Measurements from ENCODE around the gene TCP11.
A peak's percentile ranks its signal among the peaks of the same experiment; 100 is the strongest.

TCP11 gene

DNA sequence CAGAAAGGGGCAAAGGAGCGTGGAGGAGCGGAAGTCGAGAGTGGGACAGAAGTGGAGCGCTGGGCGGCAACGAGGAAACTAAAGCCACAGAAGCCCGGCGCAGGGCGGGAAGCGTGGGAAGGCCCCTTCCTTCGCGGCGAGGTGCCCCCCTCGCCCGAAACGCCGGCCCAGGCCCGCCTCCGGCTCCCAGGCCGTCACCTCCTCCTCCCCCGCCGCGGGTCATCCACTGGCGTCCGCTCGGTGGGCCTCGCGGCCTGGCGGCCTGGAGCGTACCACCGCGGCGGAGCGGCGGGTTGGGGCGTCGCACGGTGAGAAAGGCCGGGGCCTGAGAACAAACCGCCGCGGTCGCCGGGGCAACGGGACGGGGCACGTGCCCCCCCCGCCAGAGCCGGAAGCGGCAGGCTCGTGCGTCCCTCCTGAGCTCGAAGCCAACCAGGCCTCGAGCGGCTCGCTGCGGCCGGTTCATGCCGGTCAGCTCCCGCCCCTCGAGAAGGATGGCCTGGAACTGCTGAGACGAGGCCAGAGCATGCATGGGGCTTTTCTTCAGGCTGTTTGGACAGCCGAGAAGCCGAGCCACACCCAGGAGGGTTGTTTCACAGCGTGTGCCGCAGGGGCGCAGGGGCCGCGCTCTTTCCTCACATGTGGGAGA lies at the start of gene TCP11:
TCP11 (minus strand) TSS at position 333 of the 649 bp plus-strand sequence. CDS start 469 bp downstream, outside the sequence.
- H3K27ac Mint-ChIP-seq: no peak within 1 kb of the TSS
- H3K36me3 Mint-ChIP-seq (ENCODE audit: low read depth): no peaks in the 10 kb centered on the region
- peak; percentile 13 for DNase-seq (ENCODE audit: low spot score)
- H3K27me3 Mint-ChIP-seq (ENCODE audit: low read depth): peaks cover 33% of the 10 kb centered on the region
- no peaks in the 10 kb centered on the region for H3K9me3 Mint-ChIP-seq
- H3K4me3 Mint-ChIP-seq: peak within 1 kb of the TSS; percentile 32
- H3K4me1 Mint-ChIP-seq (ENCODE audit: low read depth): peaks cover 8% of the 10 kb centered on the region

DNA sequence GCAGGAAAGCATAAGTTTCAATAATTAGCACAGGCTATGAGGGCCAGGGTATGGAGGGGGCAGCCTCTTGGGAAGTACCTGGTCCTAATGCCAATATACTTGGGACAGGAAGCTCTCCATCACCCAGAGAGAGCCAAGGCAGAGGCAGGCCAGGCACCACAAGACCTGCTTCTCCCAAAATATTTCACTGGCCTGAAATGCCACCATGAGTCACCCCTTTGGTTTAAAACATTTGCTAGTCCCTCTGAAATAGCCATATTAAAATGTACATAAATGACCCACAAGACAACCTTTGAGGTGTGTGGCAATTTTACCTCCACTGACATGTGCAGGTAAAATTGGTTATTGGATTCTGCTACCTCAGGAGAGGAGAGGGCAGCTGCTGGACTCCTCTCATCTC lies 49.2 kb upstream of the TCP11 start:
- no peak overlapping the region for H3K4me3 Mint-ChIP-seq
- no peaks in the 10 kb centered on the region for H3K9me3 Mint-ChIP-seq
- H3K27me3 Mint-ChIP-seq (ENCODE audit: low read depth): peaks cover 23% of the 10 kb centered on the region
- no peak for DNase-seq (ENCODE audit: low spot score)
- no peaks in the 10 kb centered on the region for H3K4me1 Mint-ChIP-seq (ENCODE audit: low read depth)
- no peaks in the 10 kb centered on the region for H3K36me3 Mint-ChIP-seq (ENCODE audit: low read depth)
- H3K27ac Mint-ChIP-seq: no peak overlapping the region

DNA sequence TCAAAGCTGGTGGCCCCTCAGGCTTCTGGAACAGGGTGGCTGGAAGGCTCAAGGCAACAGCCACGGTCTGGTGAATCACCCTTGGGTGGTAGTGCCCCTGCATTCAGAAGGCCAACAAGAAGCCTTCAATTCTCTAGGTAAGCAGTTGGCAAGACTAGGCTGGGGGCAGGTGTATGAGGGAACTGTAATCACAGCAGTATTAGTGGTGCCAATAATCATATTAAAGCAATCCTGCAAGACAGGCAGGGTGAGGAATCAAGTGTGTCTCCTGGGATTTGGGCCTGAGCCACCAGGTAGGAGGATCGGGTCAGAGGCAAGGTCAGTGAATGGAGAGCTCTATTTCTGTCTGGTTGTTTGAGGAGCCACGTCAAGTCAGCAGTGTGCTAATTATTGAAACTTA lies 47.7 kb upstream of the TCP11 start:
- no peak for DNase-seq (ENCODE audit: low spot score)
- H3K4me1 Mint-ChIP-seq (ENCODE audit: low read depth): no peaks in the 10 kb centered on the region
- peaks cover 19% of the 10 kb centered on the region for H3K27me3 Mint-ChIP-seq (ENCODE audit: low read depth)
- no peak overlapping the region for H3K4me3 Mint-ChIP-seq
- no peaks in the 10 kb centered on the region for H3K36me3 Mint-ChIP-seq (ENCODE audit: low read depth)
- H3K27ac Mint-ChIP-seq: no peak overlapping the region
- H3K9me3 Mint-ChIP-seq: no peaks in the 10 kb centered on the region

DNA sequence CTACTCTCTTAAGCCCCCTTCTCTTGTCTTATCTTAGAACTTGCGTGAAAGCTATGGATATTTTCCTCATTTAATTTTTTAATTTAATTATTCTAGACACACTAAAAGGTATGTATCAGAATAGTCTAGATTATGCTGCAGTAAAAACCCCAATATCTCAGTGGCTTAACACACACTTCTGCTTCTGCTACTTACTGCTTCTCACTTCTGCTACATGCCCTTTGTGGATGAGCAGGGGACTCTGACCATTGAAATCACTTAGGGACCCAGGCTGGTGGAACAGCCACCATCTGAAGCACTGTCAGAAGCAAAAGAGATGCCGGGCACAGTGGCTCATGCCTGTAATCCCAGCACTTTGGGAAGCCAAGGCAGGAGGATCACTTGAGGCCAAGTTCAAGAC lies 45.4 kb upstream of the TCP11 start:
- no peaks in the 10 kb centered on the region for H3K36me3 Mint-ChIP-seq (ENCODE audit: low read depth)
- no peak overlapping the region for H3K4me3 Mint-ChIP-seq
- no peaks in the 10 kb centered on the region for H3K4me1 Mint-ChIP-seq (ENCODE audit: low read depth)
- no peak for DNase-seq (ENCODE audit: low spot score)
- H3K27ac Mint-ChIP-seq: no peak overlapping the region
- H3K9me3 Mint-ChIP-seq: no peaks in the 10 kb centered on the region
- peaks cover 27% of the 10 kb centered on the region for H3K27me3 Mint-ChIP-seq (ENCODE audit: low read depth)

DNA sequence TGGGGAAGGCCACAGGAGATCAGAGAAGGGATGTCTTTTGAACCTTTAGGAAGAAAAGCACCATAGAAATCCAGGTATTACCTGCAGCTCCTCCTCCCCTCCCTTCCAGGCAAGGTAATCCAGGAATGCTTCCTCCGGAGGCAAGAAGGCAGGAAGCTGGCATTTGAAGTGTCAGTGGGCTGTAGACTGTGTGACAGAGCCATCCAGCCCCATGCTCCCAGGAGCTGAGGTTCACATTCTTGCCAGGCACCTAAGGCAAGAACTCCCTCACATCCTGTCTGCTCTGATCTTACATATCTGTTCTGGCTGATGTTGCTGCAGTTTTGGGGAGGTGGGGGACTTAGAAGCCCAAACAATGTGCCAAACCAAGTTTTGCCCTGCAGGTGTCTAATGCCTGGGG lies 44.8 kb upstream of the TCP11 start:
- Mint-ChIP-seq H3K36me3 (ENCODE audit: low read depth) (no peaks in the 10 kb centered on the region), H3K4me3 (no peak overlapping the region), H3K27ac (no peak overlapping the region), H3K4me1 (ENCODE audit: low read depth) (no peaks in the 10 kb centered on the region), H3K27me3 (ENCODE audit: low read depth) (peaks cover 28% of the 10 kb centered on the region), H3K9me3 (no peaks in the 10 kb centered on the region)
- DNase-seq (ENCODE audit: low spot score): no peak

DNA sequence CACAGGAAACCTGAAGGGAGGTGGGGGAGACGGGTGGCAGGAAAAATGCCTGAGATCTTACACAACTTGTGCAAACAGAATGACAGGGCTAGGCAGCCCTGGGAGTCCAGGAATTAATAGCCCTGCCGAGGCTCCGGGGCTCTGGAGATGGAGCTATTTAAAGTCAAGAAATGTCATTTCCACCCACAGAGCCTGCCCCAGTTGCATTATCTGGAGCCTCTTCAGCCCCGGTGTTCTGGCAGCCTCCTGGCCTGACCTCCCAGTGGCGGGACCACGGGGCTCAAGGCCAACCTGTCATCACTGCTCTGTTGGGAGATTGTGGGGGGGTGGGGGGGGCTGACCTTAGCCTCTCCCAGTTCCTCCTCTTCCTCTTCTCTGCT lies 44.2 kb upstream of the TCP11 start:
- Mint-ChIP-seq H3K4me1 (ENCODE audit: low read depth) (no peaks in the 10 kb centered on the region), H3K4me3 (no peak overlapping the region), H3K27ac (no peak overlapping the region), H3K9me3 (no peaks in the 10 kb centered on the region), H3K36me3 (ENCODE audit: low read depth) (no peaks in the 10 kb centered on the region), H3K27me3 (ENCODE audit: low read depth) (peaks cover 26% of the 10 kb centered on the region)
- DNase-seq (ENCODE audit: low spot score): no peak

DNA sequence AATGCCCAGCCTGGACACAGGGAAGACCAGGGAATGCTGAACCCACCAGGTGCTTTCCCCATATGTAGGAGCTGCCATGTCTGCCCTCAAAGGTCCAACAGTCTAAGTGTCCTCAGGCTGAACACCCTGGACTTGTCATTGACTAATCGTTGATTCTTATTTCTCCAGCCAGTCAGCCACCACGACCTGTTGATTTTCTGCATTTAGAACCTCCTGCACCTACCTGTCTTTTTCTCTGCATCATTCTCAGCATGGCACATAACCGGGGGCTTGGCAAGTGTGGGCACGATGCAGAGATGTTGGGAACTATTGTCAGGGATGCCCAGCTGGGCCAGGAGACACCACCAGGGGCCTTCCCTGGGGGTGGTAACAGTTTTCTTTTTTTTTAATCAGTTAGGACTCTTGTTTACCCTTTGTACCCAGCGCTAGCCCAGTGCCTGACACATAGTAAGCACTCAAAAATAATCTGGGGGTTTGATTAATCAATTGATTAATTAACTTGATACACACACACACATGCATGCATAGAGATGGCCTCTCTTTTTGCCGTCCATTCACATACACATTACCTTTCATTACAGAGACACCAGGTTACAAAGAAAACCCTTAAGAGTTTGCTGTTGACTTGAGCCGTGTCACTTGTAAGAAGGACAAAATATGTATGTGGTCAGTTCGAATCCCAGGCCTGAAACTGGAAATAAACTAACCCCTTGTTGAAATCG lies 43.6 kb upstream of the TCP11 start:
- peaks cover 26% of the 10 kb centered on the region for H3K27me3 Mint-ChIP-seq (ENCODE audit: low read depth)
- no peak overlapping the region for H3K27ac Mint-ChIP-seq
- no peaks in the 10 kb centered on the region for H3K4me1 Mint-ChIP-seq (ENCODE audit: low read depth)
- DNase-seq (ENCODE audit: low spot score): no peak
- no peaks in the 10 kb centered on the region for H3K36me3 Mint-ChIP-seq (ENCODE audit: low read depth)
- no peaks in the 10 kb centered on the region for H3K9me3 Mint-ChIP-seq
- no peak overlapping the region for H3K4me3 Mint-ChIP-seq

DNA sequence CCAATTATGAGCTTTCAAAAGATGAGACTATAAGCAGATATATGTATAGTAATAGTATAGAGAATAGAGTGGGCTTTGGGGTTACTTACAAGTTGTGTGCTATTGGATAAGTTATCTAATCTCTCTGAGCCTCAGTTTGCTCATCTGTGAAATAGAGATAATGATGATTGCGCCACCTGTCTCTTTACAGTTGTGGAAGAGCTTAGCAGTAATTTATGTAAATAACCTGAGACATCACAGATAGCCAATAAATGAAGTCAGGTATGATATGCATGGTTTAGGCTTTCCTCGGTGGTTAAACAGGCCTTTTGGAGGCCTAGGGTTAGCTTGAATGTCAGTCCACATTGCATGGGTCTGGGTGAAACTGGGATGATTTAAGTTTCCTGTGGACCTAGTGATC lies 42.8 kb upstream of the TCP11 start:
- no peaks in the 10 kb centered on the region for H3K36me3 Mint-ChIP-seq (ENCODE audit: low read depth)
- H3K9me3 Mint-ChIP-seq: no peaks in the 10 kb centered on the region
- no peak overlapping the region for H3K27ac Mint-ChIP-seq
- DNase-seq (ENCODE audit: low spot score): no peak
- H3K4me1 Mint-ChIP-seq (ENCODE audit: low read depth): no peaks in the 10 kb centered on the region
- peaks cover 26% of the 10 kb centered on the region for H3K27me3 Mint-ChIP-seq (ENCODE audit: low read depth)
- no peak overlapping the region for H3K4me3 Mint-ChIP-seq

DNA sequence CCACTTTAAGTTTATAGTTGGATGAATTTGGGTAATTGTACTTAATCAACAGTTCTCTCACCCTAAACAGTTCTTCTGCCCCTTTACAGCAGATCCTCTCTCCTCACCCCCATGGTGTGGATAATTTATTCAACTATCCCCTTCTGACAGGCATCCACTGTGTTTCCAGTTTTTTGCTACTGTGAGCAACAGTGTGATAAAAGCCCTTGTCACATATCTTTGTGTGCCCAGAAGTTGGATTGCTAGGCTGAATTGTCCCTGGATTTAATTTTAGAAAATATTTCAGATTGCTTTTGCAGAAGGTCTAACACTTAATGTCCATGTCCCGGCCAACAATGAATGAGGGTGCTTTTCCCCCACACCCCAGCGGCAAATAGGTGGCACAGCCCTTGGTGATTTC lies 42.1 kb upstream of the TCP11 start:
- DNase-seq (ENCODE audit: low spot score): no peak
- peaks cover 26% of the 10 kb centered on the region for H3K27me3 Mint-ChIP-seq (ENCODE audit: low read depth)
- H3K4me1 Mint-ChIP-seq (ENCODE audit: low read depth): no peaks in the 10 kb centered on the region
- H3K27ac Mint-ChIP-seq: no peak overlapping the region
- no peaks in the 10 kb centered on the region for H3K36me3 Mint-ChIP-seq (ENCODE audit: low read depth)
- H3K9me3 Mint-ChIP-seq: no peaks in the 10 kb centered on the region
- H3K4me3 Mint-ChIP-seq: no peak overlapping the region

DNA sequence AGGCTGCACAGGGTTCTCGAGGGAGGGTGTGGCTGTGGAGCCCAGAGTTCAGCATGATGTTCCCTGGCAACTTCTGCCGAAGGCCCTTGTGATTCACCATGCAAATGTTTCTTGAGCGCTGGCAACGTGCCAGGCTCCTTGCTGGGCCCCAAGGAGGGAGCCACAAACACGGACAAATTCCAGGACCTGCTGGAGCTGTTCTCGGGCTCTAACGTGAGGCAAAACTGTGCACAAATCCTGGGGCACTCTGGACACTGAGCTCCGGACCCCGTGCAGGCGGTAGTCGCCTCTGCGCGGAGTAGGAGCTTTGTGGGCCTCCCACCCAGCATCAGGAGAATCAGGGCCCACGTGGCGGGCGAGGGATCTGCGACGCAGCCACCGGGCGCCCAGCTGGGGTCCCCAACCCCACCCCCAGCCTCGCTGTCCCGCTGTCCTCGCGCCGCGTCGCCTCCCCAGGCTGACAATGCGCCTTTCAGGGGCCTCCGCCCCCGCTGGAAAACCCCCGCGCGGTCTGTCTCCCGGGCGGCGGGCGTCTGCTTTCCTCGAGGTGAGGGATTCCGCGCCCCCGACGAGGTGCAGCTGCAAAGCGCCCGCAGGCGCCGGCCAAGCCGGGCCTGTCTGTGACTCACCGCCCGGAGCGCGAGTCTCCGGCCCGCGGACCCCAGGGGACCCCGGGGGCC lies 40.9 kb upstream of the TCP11 start:
- no peaks in the 10 kb centered on the region for H3K36me3 Mint-ChIP-seq (ENCODE audit: low read depth)
- DNase-seq (ENCODE audit: low spot score): no peak
- no peaks in the 10 kb centered on the region for H3K4me1 Mint-ChIP-seq (ENCODE audit: low read depth)
- peaks cover 24% of the 10 kb centered on the region for H3K27me3 Mint-ChIP-seq (ENCODE audit: low read depth)
- no peak overlapping the region for H3K27ac Mint-ChIP-seq
- H3K9me3 Mint-ChIP-seq: no peaks in the 10 kb centered on the region
- H3K4me3 Mint-ChIP-seq: no peak overlapping the region

DNA sequence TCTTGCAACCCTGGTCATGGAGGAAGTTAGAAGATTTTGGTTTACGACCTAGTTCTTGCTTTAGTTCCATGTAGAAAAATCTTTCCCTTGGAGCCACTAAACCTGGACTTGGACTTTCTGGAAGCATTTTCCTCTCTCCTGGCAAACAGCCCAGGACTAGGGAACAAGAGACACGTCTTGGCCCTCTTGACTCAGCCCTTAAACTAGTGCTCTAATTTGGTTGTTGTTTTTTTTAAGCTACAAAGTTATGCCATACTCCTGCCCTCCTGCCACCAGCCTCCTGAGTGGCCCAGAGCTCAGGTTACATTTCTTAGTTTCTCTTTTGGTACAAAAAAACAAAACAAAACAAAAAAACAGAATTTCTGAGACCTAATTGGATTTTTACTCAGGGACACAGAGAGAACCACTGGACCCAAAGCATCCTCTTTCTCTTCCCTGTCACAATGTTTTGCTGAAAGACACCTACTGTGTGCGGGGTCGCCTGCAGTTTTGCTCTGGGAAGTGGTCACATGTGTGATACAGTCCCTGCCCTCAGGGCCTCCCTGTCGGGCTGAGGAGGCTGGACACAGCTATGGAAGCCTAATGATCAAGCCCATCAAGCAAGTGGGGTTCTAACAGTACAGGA lies 40.3 kb upstream of the TCP11 start:
- peaks cover 22% of the 10 kb centered on the region for H3K27me3 Mint-ChIP-seq (ENCODE audit: low read depth)
- H3K9me3 Mint-ChIP-seq: no peaks in the 10 kb centered on the region
- H3K27ac Mint-ChIP-seq: no peak overlapping the region
- DNase-seq (ENCODE audit: low spot score): no peak
- no peaks in the 10 kb centered on the region for H3K36me3 Mint-ChIP-seq (ENCODE audit: low read depth)
- no peak overlapping the region for H3K4me3 Mint-ChIP-seq
- no peaks in the 10 kb centered on the region for H3K4me1 Mint-ChIP-seq (ENCODE audit: low read depth)

DNA sequence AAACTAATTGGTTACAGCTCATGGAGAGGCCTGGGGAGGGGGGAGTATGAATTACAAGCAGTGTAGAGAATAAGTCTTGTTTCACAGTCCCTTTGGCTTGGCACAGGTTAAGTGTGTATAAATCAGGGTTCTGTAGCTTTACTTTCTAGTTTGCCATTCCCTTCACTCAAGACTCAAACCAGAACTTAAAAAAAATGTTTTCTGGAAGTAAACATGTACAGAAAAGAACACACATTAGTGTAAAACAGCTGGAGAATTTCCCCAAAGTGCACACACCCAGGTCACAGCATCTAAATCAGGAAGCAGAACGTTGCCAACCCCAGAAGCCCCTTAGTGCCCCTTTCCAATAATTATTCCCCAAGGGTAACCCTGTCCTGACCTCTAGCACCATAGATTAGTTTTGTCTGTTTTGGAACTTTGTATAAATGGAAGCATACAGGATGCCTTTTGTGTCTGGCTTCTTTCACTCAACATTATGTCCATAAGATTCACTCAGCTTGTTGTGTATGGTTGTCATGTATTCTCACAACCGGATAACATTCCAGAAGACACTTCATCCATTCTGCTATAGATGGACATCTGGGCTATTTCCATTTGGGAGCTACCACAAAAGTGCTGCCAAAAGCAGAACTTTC lies 38.9 kb upstream of the TCP11 start:
- Mint-ChIP-seq H3K4me3 (no peak overlapping the region), H3K9me3 (no peaks in the 10 kb centered on the region), H3K27ac (no peak overlapping the region), H3K36me3 (ENCODE audit: low read depth) (no peaks in the 10 kb centered on the region), H3K27me3 (ENCODE audit: low read depth) (peaks cover 26% of the 10 kb centered on the region), H3K4me1 (ENCODE audit: low read depth) (peaks cover 2% of the 10 kb centered on the region)
- DNase-seq (ENCODE audit: low spot score): no peak

DNA sequence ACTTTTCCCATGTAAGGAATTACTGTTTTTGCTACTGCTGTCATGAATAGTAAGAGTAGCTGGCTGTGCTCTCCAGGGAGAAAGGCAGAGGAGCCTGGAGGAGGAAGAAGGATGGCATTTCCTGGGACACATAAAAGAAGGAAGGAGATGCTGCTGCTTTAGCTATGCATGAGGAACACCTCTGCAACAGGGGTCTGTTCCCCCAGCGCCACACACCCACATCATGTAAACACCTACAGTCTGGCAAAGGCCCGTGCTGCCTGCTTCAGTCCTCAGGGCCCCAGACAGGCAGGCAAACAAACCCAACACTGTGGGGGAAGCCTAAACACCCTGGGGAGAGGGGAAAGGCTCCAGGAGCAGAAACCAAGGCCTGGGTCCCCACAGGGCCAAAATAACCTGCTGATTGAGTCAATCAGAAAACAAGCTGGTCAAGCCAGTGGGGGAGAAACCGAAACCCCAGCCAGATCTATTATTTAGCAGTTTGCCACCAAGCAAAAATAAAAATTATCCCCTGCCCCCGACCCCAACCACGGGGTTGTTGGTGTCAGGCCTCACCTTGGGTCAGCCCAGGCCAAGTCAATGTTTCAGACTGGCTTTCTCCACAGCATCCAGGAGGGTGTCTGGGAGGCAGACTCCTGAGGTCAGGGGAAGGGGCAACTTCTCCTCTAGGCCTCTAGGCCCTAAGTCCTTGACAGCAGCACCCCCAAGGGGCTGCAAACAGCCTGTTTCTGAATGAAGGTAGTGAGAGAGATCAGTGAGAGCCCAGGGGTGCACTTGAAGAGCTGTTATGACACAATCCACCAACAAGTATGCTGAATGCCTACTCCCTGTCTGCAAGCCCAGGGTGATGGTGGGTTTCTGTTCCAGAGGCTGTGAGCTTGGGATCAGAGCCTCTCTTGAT lies 38.0 kb upstream of the TCP11 start:
- Mint-ChIP-seq H3K4me1 (ENCODE audit: low read depth) (peaks cover 2% of the 10 kb centered on the region), H3K36me3 (ENCODE audit: low read depth) (no peaks in the 10 kb centered on the region), H3K27ac (no peak overlapping the region), H3K27me3 (ENCODE audit: low read depth) (peaks cover 23% of the 10 kb centered on the region), H3K9me3 (no peaks in the 10 kb centered on the region), H3K4me3 (no peak overlapping the region)
- DNase-seq (ENCODE audit: low spot score): no peak

Measured in T-helper 2 cell treated with Interferon-gamma antibody and Interleukin-4, amounts not matched to agents 5 μg/mL and 100 μg/mL, for 36 hours (primary cell).